CD4-positive, alpha-beta T cell treated with Interleukin-1 beta for 1 hour (primary cell): ENCODE results near the gene IL11.
"Not testable (repeated sequence)": the region's sequence is repeated elsewhere in the genome, so short reads cannot be mapped to it uniquely, and the experiment has no call there.

ENCODE experiments used
- DNase-seq, 2 donors: peaks; one replicate each; pipeline ENCODE4 v3.0.0-alpha.2; 2020 to 2022

Gene IL11

GRCh38 chr19:55370305-55370988 lies at the start of gene IL11:
Gene IL11, minus strand, starts transcription at chr19:55370463. Its CDS starts 153 bp downstream, at chr19:55370310.
- DNase-seq: no peak

- no peak for DNase-seq
Observed at GRCh38 chr19:55419624-55420236, 49.5 kb upstream of the IL11 start.

GRCh38 chr19:55419103-55419502 lies 48.8 kb upstream of the IL11 start:
- no peak for DNase-seq

GRCh38 chr19:55418185-55418584 lies 47.9 kb upstream of the IL11 start:
- peak; percentile 58 to 72 for DNase-seq

- no peak for DNase-seq
Observed at GRCh38 chr19:55410168-55410567, 39.9 kb upstream of the IL11 start.

- DNase-seq: not testable (repeated sequence)
Observed at GRCh38 chr19:55409179-55409578, 38.9 kb upstream of the IL11 start.

GRCh38 chr19:55408533-55408872 lies 38.2 kb upstream of the IL11 start:
- no peak for DNase-seq

GRCh38 chr19:55407800-55408532 lies 37.7 kb upstream of the IL11 start:
- DNase-seq: peak; percentile 98 to 99

- not testable (repeated sequence) for DNase-seq
Observed at GRCh38 chr19:55407550-55407799, 37.2 kb upstream of the IL11 start, which contains the start of gene UBE2S. Gene UBE2S, minus strand, starts transcription at chr19:55407788. Its CDS starts 199 bp downstream, at chr19:55407589.

GRCh38 chr19:55406826-55407549 lies 36.7 kb upstream of the IL11 start:
- DNase-seq: peak; percentile 17 to 28

GRCh38 chr19:55406091-55406825 lies 36.0 kb upstream of the IL11 start:
- DNase-seq: peak in 1 of 2 donors; percentile 14

- no peak for DNase-seq
Observed at GRCh38 chr19:55405638-55406037, 35.4 kb upstream of the IL11 start.

- DNase-seq: no peak
Observed at GRCh38 chr19:55402509-55402908, 32.2 kb upstream of the IL11 start.

- DNase-seq: not testable (repeated sequence)
Observed at GRCh38 chr19:55401390-55401789, 31.1 kb upstream of the IL11 start.

GRCh38 chr19:55400281-55401087 lies 30.2 kb upstream of the IL11 start:
- DNase-seq: no peak

- DNase-seq: no peak
Observed at GRCh38 chr19:55398200-55398925, 28.1 kb upstream of the IL11 start.

GRCh38 chr19:55392820-55393761 lies 22.8 kb upstream of the IL11 start:
- DNase-seq: no peak

GRCh38 chr19:55391702-55392615 lies 21.7 kb upstream of the IL11 start:
- no peak for DNase-seq

- no peak for DNase-seq
Observed at GRCh38 chr19:55391191-55391670, 21.0 kb upstream of the IL11 start.
